Calu3 (cell line): Measurements from ENCODE around the gene NPVF. TPM values are rescaled to one million over a fixed set of nuclear protein-coding genes. Genes with fewer than 3 reads are reported as not detected.

Experiments used
- BruUV-seq: library from RNA; stranded (reverse); fragments of 400-500 nt; replicated peaks from 2 replicates; lab custom pipeline; 2021; lab: Mats Ljungman, UMichigan
- CTCF ChIA-PET: fragments of 300-600 bp; sonication (Branson Sonifier 250); formaldehyde crosslinking; loops from one replicate; lab custom pipeline; 2022; ENCODE audit warnings: antibody characterized with exemption; lab: Charles Lee
- DNase-seq: peaks from one replicate; pipeline ENCODE4 v3.0.0; 2022
- H3K27ac Mint-ChIP-seq: one replicate; pipeline ENCODE4 v1.8.0; 2022; ENCODE audit warnings: mixed read lengths; ENCODE audit not compliant: unreplicated experiment
- H3K27me3 Mint-ChIP-seq: one replicate; pipeline ENCODE4 v1.8.0; 2022; ENCODE audit warnings: mixed read lengths; ENCODE audit not compliant: unreplicated experiment
- H3K36me3 Mint-ChIP-seq: one replicate; pipeline ENCODE4 v1.8.0; 2022; ENCODE audit warnings: mild to moderate bottlenecking, moderate library complexity, mixed read lengths; ENCODE audit not compliant: insufficient read depth, unreplicated experiment
- H3K4me1 Mint-ChIP-seq: one replicate; pipeline ENCODE4 v1.8.0; 2022; ENCODE audit warnings: mild to moderate bottlenecking, low read depth, mixed read lengths; ENCODE audit not compliant: unreplicated experiment
- H3K4me3 Mint-ChIP-seq: one replicate; pipeline ENCODE4 v1.8.0; 2022; ENCODE audit warnings: mild to moderate bottlenecking, low read depth, moderate library complexity, mixed read lengths; ENCODE audit not compliant: unreplicated experiment
- H3K9me3 Mint-ChIP-seq: one replicate; pipeline ENCODE4 v1.8.0; 2022; ENCODE audit warnings: low read depth, mixed read lengths; ENCODE audit not compliant: unreplicated experiment
- intact Hi-C: fragments of 100-400 bp; cut with micrococcal nuclease; formaldehyde crosslinking; loops from one replicate; pipeline ENCODE4 v1.10.0; 2022; ENCODE audit not compliant: unreplicated experiment
- total RNA-seq: library from RNA; stranded (reverse); gene quantifications from 2 replicates; pipeline ENCODE4 v1.2.3, GENCODE V29; 2022
- TF ChIP-seq, protein P1 (sequence below): fragments of 200-600 bp; IDR thresholded peaks from one replicate; pipeline ENCODE4 v1.8.0; 2022; ENCODE audit warnings: antibody characterized with exemption; ENCODE audit not compliant: unreplicated experiment

NPVF gene
- total RNA-seq, 1 experiment from 2014 or later, result not detected

DNA sequence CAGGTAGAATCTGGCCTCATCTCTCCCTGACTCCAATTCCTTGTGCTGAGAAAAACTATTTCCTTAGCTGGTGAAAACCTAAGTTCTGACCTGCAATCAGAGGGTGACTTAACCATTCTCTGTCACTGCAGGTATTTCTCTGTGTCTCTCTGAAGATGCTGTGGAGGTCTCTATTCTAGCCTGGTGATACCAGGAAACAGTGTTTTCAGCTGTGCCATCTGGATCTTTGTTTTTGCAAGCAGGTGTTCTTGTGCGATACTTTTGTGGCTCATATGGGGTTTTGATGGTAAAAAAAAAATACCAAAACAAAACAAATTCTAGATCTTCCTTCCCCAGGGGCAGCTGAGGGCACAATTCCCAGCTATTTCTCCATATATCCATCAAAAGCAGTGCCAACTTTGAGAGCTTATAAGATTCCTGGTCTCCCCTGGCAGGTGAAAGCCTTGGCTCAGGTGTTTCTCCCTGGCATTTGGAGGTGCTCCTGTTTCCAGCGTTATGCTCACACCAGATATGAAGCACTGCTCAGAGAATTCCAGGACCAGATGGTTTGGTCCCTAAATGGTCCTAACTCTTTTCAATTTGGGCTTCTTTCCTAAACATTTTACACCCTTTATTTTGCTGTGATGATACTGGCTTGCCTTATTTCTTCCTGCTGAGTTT is 9.9 kb upstream of the NPVF start:
- peaks cover 62% of the 10 kb centered on the region for H3K27me3 Mint-ChIP-seq
- CTCF ChIA-PET, result no interaction called here
- no peak overlapping the region for H3K4me3 Mint-ChIP-seq
- intact Hi-C loops, result no loop called here
- H3K4me1 Mint-ChIP-seq, result no peaks in the 10 kb centered on the region
- H3K36me3 Mint-ChIP-seq, result no peaks in the 10 kb centered on the region
- no peaks in the 10 kb centered on the region for H3K9me3 Mint-ChIP-seq
- no TSS peak for BruUV-seq
- H3K27ac Mint-ChIP-seq, result no peak overlapping the region
- no peak for DNase-seq
- TF ChIP-seq, protein P1, sequence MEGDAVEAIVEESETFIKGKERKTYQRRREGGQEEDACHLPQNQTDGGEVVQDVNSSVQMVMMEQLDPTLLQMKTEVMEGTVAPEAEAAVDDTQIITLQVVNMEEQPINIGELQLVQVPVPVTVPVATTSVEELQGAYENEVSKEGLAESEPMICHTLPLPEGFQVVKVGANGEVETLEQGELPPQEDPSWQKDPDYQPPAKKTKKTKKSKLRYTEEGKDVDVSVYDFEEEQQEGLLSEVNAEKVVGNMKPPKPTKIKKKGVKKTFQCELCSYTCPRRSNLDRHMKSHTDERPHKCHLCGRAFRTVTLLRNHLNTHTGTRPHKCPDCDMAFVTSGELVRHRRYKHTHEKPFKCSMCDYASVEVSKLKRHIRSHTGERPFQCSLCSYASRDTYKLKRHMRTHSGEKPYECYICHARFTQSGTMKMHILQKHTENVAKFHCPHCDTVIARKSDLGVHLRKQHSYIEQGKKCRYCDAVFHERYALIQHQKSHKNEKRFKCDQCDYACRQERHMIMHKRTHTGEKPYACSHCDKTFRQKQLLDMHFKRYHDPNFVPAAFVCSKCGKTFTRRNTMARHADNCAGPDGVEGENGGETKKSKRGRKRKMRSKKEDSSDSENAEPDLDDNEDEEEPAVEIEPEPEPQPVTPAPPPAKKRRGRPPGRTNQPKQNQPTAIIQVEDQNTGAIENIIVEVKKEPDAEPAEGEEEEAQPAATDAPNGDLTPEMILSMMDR, result no peak

DNA sequence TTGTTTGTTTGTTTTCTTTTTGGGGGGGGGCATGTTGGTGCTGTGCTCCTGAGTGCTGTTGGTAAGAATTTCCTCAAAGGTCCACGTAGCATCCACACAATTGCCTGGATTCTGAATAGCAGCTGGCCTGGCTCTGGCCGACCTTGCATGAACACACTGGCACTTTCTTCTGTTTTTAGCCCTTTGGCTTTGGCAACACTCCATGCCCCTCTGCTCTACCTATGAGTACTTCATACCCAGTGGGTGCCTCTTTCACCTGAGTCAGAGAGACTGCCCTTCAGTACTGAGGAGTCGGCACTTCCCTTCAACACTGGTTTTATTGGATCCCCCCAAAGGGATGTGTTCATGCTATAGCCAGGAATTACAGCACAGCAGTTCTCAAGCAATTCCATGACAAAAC is 7.2 kb upstream of the NPVF start:
- CTCF ChIA-PET, result no interaction called here
- H3K27me3 Mint-ChIP-seq, result peaks cover 58% of the 10 kb centered on the region
- peaks cover 2% of the 10 kb centered on the region for H3K9me3 Mint-ChIP-seq
- BruUV-seq, result no TSS peak
- TF ChIP-seq, protein P1, result no peak
- H3K4me3 Mint-ChIP-seq, result no peak overlapping the region
- no peaks in the 10 kb centered on the region for H3K36me3 Mint-ChIP-seq
- H3K4me1 Mint-ChIP-seq, result no peaks in the 10 kb centered on the region
- intact Hi-C loops, result no loop called here
- no peak overlapping the region for H3K27ac Mint-ChIP-seq
- DNase-seq, result no peak

DNA sequence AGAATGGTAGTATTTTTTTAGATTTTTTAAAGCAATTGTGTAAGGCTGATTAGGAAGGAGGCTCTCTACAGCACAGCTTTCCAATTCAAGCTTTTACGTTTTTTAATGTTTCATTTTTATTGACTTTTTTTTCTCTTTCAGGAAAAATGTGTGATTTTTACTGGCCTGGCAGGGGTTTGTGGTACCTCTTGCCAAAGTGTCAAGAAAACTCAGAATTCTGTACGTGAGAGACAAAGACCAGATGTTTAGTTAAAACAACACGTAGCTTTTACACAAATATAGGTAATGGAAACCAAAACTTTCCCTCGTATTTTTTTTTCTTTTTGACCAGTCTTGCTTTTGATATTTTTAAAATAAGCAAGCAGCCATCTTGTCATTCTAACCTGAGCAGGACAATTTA is 6.0 kb upstream of the NPVF start:
- DNase-seq, result no peak
- TF ChIP-seq, protein P1, result no peak
- H3K9me3 Mint-ChIP-seq, result peaks cover 2% of the 10 kb centered on the region

GRCh38 chr7:25223206-25223605 is 5.1 kb downstream of the NPVF start:
- H3K36me3 Mint-ChIP-seq, result no peaks in the 10 kb centered on the region
- BruUV-seq, result no TSS peak
- intact Hi-C loops, result no loop called here
- H3K27ac Mint-ChIP-seq, result no peak overlapping the region
- no peaks in the 10 kb centered on the region for H3K4me1 Mint-ChIP-seq
- DNase-seq, result no peak
- peaks cover 72% of the 10 kb centered on the region for H3K27me3 Mint-ChIP-seq
- CTCF ChIA-PET, result no interaction called here
- TF ChIP-seq, protein P1, result no peak
- H3K9me3 Mint-ChIP-seq, result no peaks in the 10 kb centered on the region
- no peak overlapping the region for H3K4me3 Mint-ChIP-seq

More for the DNA sequence above, 6.0 kb upstream of the NPVF start:
- Mint-ChIP-seq H3K36me3 (no peaks in the 10 kb centered on the region), H3K27ac (no peak overlapping the region), H3K4me1 (no peaks in the 10 kb centered on the region), H3K27me3 (peaks cover 47% of the 10 kb centered on the region), H3K4me3 (no peak overlapping the region)
- no TSS peak for BruUV-seq
- intact Hi-C loops, result no loop called here
- CTCF ChIA-PET, result no interaction called here
